Glomerular endothelial cell (primary cell): ENCODE data around the gene CEACAM18. TPM values are rescaled to one million over a fixed set of nuclear protein-coding genes. Genes with fewer than 3 reads are reported as not detected.
"Not testable (repeated sequence)": the region's sequence is repeated elsewhere in the genome, so short reads cannot be mapped to it uniquely, and the experiment has no call there.

Experiments
- DNase-seq: peaks from one replicate; pipeline ENCODE4 v3.0.0-alpha.2; 2011; ENCODE audit warnings: low read depth, low spot score; ENCODE audit errors: extremely low read depth
- total RNA-seq: library from RNA; depleted of rRNA; stranded (reverse); fragments of >200 nt; gene quantifications from 2 replicates; pipeline ENCODE4 v1.2.3, GENCODE V29; 2015

CEACAM18 gene
- total RNA-seq: not detected in 2 replicates

DNA sequence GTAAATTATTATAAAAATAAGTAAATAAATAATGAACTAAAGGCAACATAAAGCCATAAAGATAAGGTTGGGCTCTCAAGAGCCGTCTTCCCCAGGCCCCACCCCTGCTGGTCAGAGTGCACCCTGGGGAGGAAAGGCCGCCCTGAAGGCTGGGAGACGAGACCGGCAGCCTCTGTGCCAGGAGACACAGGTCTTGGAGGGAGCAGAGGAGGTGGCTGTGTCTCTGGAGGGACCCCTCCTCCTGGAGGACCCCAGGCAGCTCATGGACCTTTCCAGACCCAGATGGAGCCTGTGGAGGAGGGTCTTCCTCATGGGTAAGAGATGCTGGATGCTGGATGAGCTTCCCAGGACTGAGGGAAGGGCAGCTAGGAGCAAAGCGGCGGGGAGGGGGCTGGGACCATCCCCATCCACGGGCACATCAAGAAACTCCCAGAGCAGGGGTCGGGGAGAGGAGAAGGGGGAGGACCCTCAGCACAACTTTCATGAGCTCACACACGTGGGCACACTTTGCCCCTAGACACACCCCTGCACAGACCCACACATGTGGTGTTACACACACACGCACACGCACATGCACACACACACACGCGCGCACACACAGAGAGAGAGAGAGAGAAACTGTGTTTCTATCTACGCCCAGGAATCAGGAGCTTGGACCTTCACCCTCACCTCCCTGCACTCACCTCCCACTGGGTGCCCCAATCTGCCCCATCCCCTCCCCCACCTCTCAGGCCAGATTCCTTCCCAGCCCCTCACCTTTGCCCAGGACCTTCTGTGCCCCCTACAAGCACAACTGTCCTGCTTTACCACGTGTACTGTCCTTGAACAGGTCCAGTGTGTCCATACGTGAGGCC is at the start of gene CEACAM18:
Gene CEACAM18 (plus strand): TSS at position 159 of the 854 bp plus-strand sequence.
- no peak for DNase-seq

DNA sequence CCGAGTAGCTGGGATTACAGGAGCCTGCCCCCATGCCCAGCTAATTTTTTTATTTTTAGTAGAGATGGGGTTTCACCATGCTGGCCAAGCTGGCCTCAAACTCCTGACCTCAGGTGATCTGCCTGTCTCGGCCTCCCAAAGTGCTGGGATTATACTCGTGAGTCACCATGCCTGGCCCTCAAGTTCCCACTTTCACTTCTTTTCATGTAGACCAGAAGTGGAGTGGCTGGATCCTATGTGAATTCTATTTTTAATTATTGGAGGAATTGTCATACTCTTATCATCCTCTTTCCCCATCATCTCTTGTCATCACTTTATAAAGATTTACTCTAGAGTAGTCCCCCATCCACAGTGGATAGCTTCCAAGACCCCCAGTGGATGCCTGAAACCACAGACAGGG is 48.1 kb upstream of the CEACAM18 start:
- no peak for DNase-seq

DNA sequence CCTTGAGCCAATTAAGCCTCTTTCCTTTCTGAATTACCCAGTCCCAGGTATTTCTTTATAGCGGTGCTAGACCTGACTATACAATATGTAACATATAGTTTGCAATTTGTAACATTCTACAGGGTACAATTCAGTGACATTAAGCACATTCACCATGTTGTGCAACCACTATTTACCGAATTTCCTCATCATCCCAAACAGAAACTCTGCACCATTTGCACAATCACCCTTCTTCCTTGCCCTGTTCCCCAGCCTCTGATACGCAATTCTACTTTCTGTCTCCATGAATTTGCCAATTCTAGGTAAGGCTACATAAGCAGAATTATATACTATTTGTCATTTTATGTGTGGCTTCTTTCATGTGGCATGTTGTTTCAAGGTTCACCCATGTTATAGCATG is 47.2 kb upstream of the CEACAM18 start:
- DNase-seq: no peak

DNA sequence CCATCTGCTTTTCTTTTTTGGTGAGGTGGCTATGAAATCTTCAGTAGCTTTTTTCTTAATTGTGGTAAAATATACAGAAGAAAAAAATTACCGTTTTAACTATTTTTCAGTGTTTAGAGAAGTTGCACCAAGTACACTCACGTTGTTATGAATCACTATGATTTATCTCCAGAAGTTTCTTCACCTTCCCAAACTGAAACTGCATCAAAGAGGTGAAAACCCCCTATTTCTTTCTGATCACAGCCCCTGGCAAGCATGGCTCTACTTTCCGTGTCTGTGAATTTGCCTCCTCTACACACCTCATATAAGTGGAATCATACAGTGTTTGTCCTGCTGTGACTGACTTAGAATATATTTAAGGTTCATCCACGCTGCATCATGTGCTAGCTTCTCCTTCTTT is 45.3 kb upstream of the CEACAM18 start:
- no peak for DNase-seq

DNA sequence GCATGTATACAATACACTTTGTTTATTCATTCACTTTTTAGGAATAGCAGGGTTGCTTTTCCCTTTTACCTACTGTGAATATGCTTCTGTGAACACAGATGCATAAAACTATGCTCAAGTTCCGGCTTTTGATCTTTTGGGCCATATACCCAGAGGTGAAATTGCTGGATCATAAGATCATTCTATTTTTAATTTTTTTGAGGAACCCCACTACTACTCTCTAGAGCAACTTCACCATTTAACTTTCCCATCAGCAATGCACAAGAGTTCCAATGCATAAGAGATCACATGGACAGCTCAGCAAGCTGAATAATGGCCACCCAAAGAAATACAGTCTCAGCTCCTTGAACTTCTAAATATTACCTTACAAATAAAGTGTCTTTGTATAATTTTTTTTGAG is 43.9 kb upstream of the CEACAM18 start:
- no peak for DNase-seq

DNA sequence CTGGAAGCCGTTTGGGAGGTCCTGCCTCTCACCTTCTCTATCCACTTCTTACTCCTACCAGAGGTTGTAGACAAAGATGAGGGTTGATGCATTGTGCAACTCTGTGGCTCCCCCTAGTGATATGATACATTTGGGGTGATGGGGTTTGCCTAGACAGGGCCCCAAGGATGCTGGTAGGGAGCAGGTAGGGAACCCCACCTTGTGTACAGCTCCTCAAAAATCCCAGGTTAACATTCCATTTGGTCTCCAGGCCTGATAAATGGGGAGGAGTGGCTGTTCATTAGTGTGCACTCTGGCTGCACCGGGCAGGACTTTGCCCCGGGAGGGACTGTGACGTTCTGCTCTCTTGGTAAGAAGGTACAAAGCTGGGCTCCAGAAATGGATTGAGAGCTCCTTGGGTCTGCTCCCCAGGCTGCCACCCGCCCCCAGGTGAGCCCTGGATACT is 39.3 kb upstream of the CEACAM18 start:
- no peak for DNase-seq

DNA sequence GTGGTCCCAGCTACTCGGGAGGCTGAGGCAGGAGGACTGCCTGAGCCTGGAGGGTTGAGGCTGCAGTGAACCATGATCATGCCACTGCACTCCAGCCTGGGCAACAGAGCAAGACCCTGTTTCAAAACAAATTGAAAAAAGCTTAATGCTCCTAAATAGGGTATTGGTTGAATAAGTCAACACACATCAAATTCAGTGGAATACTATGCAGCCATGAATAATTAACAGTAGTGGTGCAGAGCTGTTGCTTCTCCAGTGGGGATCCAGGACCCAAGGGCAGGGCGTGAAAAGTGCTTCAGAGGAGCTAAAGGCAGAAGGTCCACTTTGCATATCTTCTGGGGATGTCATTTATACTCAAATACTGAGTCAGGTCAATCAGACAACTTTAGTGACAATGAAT is 38.3 kb upstream of the CEACAM18 start:
- DNase-seq: no peak

DNA sequence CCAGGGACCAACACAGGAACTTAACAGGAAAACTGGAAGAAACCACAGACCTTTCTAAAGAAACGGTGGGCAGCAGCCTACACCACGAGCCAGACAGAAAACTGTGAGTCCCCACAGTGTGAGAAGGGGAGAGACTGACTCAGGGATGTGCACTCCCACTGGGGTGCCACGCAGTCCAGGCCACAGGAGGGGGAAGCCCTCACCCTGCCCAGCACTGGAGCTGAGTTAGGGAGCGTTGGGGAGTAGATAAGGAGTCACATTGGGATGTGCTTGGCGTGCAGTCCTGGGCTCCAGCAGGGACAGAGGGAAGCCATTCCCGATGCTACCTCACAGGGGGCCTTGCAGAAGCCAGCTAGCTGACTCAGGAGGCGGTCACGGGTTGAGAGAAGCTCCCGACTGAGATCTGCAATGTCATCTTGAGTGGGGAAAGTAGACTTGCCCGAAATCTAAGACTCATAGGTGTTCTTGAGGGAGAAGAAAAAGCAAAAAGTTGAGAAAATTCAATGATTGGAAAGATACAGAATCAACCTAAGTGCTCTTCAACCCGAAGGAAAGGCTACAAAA is 37.4 kb upstream of the CEACAM18 start:
- DNase-seq: no peak

DNA sequence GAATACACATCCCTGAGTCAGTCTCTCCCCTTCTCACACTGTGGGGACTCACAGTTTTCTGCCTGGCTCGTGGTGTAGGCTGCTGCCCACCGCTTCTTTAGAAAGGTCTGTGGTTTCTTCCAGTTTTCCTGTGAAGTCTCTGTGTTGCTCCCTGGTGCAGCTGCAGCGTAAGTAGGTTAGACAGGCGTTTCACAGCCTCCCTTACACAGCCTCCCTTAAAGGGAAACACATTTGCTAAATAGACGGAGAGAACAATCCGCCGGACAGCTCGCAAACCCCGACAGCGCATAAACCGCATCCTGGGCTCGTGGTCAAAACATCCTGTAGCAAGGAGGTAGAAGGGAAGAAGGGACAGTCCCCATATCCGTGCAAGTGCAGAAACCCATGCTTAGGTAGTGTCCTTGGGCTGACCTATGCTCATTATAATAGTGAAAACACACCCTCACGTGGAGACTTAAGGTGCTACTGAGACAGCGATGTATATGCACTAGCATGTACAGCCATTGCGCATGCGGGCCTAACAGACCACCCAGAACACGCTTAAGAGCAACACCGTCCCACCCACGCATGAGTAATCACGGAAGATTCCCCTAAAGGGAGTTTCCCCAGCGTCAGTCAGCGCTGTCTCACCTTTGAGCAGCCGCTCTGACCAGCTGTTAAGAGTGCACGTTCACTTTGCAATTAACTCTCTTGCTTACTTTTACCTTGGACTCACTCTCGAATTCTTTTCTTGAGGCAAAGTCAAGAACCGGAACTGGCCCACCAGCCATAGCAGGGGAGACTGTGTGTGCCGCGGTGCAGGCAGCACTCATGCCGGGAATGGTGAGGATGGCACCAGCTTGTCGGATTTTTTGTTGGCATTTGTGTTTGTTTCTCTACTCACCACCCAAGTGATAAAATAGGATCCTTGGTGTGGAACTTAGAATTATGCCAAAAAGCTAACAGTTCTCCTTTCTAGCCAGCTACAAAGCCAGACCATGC is 36.6 kb upstream of the CEACAM18 start:
- no peak for DNase-seq

DNA sequence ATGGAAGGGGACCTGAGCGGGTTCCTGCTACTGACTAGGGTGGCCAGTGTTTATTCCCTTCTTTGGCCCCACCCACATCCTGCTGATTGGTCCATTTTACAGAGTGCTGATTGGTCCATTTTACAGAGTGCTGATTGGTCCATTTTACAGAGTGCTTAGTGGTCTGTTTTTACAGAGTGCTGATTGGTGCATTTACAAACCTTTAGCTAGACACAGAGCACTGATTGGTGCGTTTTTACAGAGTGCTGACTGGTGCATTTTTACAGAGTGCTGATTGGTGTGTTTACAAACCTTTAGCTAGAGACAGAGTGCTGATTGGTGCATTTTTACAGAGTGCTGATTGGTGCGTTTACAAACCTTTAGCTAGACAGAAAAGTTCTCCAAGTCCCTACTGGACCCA is 30.8 kb upstream of the CEACAM18 start:
- not testable (repeated sequence) for DNase-seq

DNA sequence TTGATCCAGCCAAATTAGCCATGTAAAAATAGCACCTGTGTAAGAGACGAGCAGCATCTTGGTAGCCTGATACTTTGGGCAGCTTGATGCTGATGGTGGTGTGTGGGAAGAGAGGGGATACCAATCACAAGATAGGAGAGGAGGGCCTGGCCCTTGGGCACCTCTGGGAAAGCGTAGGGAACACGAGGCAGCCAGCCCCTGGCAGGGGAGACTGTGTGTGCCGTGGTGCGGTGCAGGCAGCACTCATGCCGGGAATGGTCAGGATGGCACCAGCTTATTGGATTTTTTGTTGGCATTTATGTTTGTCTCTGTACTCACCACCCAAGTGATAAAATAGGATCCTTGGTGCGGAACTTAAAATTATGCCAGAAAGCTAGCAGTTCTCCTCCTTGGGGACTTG is 30.3 kb upstream of the CEACAM18 start:
- DNase-seq: no peak

DNA sequence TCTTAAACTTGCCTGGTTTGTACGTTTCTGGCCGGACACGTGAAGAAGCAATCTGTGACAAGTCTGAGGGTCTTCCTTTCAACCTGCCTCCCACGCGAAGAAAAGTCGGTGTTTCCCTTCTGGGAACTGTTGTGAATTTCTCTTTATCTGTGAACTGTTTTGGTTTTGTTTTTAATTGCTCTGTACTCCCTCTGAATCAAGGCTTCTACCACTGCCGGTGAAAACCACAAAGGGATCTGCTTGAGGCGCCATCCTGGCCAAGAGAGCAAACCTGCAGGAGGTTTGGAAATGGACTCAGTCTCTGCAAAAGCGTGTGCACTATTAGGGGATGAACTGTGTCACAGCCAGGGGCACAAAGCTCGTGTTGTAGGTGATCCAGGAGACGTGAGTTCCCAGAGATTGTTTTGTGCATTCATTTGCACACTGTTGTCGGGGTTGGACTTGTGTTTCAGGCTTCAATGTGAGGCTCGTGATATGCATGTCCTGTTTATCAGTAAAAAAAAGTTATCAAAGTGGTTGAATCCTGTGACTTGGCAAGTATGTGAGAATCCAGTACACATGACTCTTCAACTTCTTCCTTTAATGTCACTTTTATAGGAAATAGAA is 29.8 kb upstream of the CEACAM18 start:
- DNase-seq: no peak

DNA sequence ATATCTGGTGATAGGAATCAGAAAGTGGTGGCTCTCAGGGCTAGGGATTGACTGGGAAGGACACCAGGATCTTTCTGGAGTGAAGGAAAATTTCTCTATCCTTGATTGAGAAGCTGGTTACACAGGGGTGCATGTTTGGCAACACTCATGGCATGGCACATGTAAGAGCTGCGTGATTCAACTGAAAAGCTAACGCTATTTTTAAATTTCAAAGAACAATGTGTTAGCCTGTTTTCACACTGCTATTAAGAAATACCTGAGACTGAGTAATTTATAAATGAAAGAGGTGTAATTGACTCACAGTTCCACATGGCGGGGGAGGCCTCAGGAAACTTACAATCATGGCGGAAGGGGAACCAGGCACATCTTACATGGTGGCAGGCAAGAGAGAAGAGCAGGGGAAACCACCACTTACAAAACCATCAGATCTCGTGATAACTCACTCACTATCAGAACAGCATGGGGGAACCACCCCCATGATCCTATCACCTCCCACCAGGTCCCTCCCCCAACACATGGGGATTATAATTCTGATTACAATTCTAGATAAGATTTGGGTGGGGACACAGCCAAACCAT is 27.5 kb upstream of the CEACAM18 start:
- no peak for DNase-seq

DNA sequence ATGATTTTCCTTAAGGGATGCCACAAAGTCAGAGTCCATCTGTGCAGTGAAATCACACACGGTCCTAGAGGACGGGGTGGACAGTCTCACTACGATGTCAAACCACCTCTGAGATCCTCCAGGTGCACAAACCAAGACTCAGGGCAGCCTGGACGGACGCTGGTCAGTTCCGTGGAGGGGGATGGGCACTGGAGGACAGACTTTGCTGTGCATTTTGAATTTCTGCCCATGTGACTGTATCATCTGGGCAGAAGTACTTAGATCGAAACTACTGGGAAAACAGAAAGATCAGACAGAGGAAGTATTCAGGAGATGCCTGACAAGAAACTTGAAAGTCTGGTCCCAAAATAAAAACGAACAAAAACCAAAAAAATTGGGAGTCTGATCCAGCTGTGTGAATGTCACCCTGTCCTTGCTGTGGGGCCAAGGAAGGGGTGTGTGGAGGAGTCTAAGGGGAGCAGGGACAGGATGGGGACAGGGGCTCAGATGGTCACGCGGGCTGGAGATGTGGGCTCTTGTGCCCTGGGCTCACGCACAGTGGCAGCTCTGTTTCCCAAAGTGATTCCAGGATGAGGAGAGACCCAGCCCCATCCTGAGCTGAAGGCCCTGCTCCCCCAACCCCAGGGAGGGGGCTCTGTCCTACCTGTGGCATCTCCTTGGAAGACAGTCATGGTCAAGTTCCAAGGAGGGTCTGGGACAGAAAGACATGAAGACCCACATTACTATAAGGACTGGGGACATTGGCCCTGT is 21.6 kb upstream of the CEACAM18 start:
- DNase-seq: no peak

DNA sequence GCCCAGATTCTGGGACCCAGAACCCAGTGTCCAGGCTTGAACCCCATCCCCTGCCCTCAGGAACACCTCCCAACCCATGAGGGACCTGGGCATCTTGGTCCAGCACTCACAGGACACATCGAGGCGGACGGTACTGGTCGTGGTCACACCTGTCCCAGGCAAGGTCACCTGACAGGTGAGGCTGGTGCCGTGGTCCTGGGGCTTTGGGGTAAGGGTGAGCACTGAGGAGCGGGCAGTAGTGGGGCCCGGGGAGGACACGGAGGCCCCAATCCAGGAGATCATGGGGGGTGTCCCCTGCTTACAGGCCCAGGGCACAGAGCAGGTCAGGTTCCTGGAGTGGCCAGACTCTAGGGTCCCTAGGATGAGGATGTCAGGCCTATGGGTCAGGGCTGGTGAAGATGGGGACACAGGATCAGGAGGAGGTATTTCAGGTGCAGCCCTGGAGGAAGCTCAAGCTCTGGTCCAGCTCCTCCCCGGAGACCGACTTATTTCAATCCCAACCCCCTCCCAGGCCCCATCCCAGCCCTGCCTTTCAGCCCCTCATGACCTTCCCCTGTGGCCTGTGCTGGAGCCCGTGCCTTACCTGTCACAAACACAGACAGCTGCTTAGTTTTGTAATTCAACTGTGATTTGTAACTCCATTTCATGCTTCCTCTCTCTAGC is 20.9 kb upstream of the CEACAM18 start:
- DNase-seq: no peak

DNA sequence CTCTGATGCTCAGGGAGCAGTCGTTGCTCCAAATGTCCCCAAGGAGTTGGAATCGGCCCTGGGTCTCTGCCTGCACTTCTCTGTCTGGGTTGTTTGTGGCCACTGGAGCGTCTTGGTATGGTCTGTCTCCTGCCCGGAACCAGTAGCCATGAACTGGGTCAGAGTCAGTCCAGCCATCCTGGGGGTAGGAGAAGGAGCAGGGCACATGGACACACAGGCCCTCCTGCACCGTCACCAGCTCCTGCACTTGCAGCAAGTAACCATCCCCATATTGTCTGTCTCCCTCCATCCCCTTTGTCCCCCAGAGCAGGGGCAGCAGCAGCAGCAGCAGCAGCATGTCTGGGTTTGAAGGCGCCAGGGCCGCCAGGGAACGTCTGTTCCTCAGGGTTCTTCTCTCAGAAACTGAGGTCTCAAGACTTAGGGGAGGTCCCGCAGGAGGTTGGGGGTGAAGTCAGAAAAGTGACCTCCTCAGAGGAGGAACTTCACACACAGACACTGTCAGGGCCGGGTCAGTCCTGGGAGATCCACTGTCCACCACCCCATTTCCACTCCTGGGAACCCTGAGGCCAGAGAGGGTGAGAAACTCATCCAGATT is 20.2 kb upstream of the CEACAM18 start, which contains the start of gene SIGLEC8:
Gene SIGLEC8 (minus strand): TSS at position 404 of the 595 bp plus-strand sequence. CDS start 67 bp downstream, at position 337.
- no peak for DNase-seq

DNA sequence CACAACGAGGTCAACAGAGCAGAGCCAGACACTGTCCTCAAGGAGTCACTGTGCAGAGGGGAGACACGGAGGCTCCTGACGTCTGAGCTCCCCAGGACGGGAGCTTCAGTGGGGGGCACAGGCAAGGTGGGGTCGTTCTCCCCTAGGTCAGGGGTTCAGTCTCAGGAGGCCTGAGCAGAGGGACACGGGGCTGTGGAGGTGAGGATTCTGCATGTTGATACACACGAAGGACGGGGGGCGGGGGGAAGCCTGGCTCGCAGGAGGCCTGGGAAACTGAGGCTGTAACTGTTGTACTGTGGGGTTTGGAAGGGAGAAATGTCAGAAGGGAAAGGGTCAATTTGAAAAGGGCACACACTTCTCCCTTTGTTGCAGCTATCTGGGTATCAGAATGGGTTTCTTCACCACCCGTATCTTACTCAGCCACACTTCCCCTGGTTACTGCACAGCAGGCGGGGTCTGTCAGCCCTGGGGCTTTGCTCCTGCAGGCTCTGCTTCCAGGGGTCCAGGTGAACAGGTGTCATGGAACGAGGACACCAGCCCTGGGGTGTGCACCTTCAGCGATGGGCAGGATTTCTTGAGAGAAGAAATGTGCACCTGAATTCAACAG is 19.3 kb upstream of the CEACAM18 start:
- DNase-seq: no peak
